Body of pancreas (tissue), 4 donors: Measurements from ENCODE around the gene ASCL3. TPM values are rescaled to one million over a fixed set of nuclear protein-coding genes. Genes with fewer than 3 reads are reported as not detected.

Experiments
- ATAC-seq: fragments of 150-250 bp; one replicate; pipeline ENCODE4 v1.9.1; 2016
- DNase-seq, 4 donors: peaks; one replicate each; pipeline ENCODE4 v3.0.0-alpha.2; 2019
- H3K27ac ChIP-seq, 4 donors: fragments of 200-600 bp; sonication (generic); 1 replicate in 3 of 4; 2 replicates in 1 of 4; pipeline versions ENCODE4 v1.5.1 to v1.6.1; 2016 to 2019; ENCODE audit warnings: mild to moderate bottlenecking in 1 of 4, mixed read lengths in 1 of 4, moderate library complexity in 1 of 4
- H3K27me3 ChIP-seq, 2 donors: fragments of 200-600 bp; sonication (generic); one replicate each; pipeline ENCODE4 v1.6.0; 2016; ENCODE audit warnings: mild to moderate bottlenecking in 1 of 2
- H3K36me3 ChIP-seq, 2 donors: fragments of 200-600 bp; sonication (generic); replicated peaks in 1 of 2; 2 replicates each; pipeline ENCODE4 v1.5.1; 2016; ENCODE audit warnings: low read depth in 2 of 2; ENCODE audit not compliant: insufficient read depth in 1 of 2
- H3K4me1 ChIP-seq: fragments of 200-600 bp; sonication (generic); one replicate; pipeline ENCODE4 v1.6.0; 2016
- H3K4me3 ChIP-seq, 2 donors: fragments of 200-600 bp; sonication (generic); 1 replicate in 1 of 2; 2 replicates in 1 of 2; pipeline ENCODE4 v1.5.1; 2016 to 2019
- H3K9me3 ChIP-seq, 3 donors: fragments of 200-600 bp; sonication (generic); 1 replicate in 2 of 3; 2 replicates in 1 of 3; pipeline ENCODE4 v1.5.1; 2016
- POLR2A ChIP-seq, 3 donors: fragments of 450-650 bp; IDR thresholded peaks; one replicate each; pipeline ENCODE4 v1.6.1; 2016; ENCODE audit warnings: antibody characterized with exemption in 3 of 3, mild to moderate bottlenecking in 2 of 3
- WGBS, 2 donors: methylation state at CpG; one replicate each; pipeline ENCODE4 v1.1.5; 2017; 5-methylcytosine and 5-hydroxymethylcytosine counted together
- intact Hi-C: fragments of 100-400 bp; cut with DNase I; formaldehyde crosslinking; loops from one replicate; pipeline ENCODE4 v1.15.1; 2023
- total RNA-seq, 2 donors: library from RNA; depleted of rRNA; stranded (reverse); fragments of >200 nt; gene quantifications; one replicate each; pipeline ENCODE4 v1.1.0, GENCODE V29; 2016
- TF ChIP-seq, protein P1 (sequence below), 7 experiments: fragments of 450-650 bp in 4 of 7; fragments of 200-600 bp in 3 of 7; sonication (generic) in 3 of 7; IDR thresholded peaks; one replicate each; pipeline ENCODE4 v1.5.1; 2016 to 2019; ENCODE audit warnings: antibody characterized with exemption in 7 of 7

ASCL3 gene
- total RNA-seq, 2 donors from 2014 or later: not detected

DNA sequence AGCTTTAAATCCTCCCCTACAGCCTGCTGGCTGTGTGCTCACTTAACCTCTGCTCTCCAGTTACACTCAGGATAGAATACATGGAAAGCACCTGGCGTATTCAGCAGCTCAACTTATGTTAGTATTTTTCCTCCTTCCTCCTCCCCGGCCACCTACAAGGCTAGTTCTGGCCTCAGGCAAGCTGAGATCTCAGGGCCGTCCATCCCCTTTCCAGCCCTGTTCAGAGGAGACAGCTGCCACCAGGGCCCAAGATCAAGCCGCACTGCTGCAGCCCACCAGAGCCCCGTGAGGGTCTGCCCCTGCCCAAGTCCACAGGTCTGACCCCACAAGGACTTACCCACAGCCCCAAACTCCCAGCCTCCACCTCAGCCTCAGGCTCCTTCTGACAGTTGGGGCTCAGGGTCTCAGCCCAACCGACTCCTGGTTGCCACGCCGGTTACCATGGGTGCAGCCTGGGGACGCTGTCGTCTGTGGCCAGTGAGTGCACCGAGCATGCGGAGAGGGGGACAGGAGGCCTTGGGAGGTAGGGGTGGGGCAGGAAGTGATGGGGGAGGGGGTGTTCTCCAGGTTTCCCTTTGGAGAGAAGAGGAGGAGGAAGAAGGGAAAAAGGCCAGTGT lies 10.1 kb downstream of the ASCL3 start, which contains the start of gene C11orf16:
TSS of gene C11orf16 (minus strand) at position 384 of the 617 bp plus-strand sequence. CDS start 639 bp downstream, outside the sequence.
- Histone ChIP-seq H3K9me3 (no peaks in the 10 kb centered on the region), H3K27me3 (no peaks in the 10 kb centered on the region), H3K4me3 (no peak within 1 kb of the TSS), H3K36me3 (no peaks in the 10 kb centered on the region), H3K27ac (no peak within 1 kb of the TSS), H3K4me1 (no peaks in the 10 kb centered on the region)
- intact Hi-C loops: no loop called here
- DNase-seq (no peak), ATAC-seq (no peak)
- 60 to 76% methylated on average over 9 to 12 of the region's 12 CpGs for WGBS, 2 donors
- TF ChIP-seq POLR2A (IDR thresholded peaks at IDR 0.05): no peak
- TF ChIP-seq, protein P1, sequence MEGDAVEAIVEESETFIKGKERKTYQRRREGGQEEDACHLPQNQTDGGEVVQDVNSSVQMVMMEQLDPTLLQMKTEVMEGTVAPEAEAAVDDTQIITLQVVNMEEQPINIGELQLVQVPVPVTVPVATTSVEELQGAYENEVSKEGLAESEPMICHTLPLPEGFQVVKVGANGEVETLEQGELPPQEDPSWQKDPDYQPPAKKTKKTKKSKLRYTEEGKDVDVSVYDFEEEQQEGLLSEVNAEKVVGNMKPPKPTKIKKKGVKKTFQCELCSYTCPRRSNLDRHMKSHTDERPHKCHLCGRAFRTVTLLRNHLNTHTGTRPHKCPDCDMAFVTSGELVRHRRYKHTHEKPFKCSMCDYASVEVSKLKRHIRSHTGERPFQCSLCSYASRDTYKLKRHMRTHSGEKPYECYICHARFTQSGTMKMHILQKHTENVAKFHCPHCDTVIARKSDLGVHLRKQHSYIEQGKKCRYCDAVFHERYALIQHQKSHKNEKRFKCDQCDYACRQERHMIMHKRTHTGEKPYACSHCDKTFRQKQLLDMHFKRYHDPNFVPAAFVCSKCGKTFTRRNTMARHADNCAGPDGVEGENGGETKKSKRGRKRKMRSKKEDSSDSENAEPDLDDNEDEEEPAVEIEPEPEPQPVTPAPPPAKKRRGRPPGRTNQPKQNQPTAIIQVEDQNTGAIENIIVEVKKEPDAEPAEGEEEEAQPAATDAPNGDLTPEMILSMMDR (IDR thresholded peaks at IDR 0.05): no peak

DNA sequence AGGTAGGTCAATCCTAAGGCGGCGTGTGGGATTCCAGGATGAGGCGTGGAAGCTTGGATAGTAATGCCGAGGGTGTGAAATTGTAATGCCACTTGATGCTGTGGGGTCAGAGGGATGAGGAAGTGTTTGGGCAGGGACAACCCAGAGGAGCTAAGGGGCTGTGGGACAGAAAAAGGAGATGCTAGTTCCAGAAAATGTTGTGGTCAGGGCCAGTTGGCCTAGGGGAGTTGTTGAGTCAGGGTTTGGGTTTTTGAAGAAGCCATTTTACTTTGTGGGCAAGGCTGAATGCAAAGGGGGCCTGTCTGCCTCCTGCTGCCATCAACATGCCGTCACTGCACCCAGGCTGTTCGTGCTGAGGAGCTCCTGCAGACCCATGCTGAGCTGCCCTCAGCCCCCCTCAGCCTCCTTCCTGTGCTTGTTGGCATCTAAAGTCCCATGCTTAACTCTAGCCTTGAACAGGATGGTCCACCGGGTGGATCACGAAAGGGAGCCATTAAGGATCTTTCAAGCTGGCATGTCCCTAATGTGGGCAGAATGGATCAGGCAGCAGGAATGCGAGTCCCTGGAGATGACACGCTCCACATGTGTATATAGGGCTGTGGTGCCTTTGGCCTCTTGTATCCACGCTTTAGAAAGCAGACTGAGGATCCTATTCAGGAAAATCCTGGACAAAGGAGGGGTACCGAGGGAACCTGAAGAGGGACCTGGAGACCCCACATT lies 12.2 kb downstream of the ASCL3 start:
- no peak for DNase-seq
- H3K9me3 ChIP-seq: no peaks in the 10 kb centered on the region
- ATAC-seq: no peak
- WGBS, 2 donors: 89 to 94% methylated on average over 9 to 12 of the region's 12 CpGs
- no peaks in the 10 kb centered on the region for H3K36me3 ChIP-seq
- H3K27ac ChIP-seq: no peak overlapping the region
- TF ChIP-seq, protein P1 (IDR thresholded peaks at IDR 0.05): no peak
- TF ChIP-seq POLR2A (IDR thresholded peaks at IDR 0.05): no peak
- intact Hi-C loops: no loop called here
- no peaks in the 10 kb centered on the region for H3K4me1 ChIP-seq
- no peaks in the 10 kb centered on the region for H3K27me3 ChIP-seq
- no peak overlapping the region for H3K4me3 ChIP-seq

DNA sequence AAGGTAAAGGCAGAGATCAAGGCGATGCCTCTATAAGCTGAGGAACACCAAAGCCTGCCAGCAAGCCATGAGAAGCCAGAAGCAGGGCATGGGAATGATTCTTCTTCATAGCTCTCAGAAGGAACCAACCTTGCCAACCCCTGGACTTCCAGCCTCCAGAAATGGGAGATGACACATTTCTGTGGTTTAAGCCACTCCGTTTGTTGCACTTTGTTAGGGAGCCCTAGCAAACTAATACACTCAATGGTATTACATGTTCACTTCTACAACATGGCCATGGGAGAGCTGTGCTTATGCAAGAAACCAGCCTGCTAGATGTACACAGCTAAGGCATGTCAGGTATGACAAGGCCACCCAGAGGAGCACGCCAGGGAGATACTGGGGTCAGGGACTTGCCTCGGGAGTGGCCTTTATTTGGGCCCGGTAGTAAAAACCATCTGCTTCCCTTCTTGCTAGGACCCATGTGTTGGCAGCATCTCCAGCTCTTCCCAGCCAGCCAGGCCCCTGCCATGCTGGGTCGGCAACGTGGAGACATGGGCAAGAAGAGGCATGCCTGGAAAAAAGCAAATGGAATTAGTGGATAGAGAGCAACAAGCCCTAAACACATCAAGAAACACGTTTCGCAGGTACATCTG lies 13.7 kb downstream of the ASCL3 start:
- Histone ChIP-seq H3K36me3 (no peaks in the 10 kb centered on the region), H3K4me3 (no peak overlapping the region), H3K27ac (no peak overlapping the region), H3K4me1 (no peaks in the 10 kb centered on the region), H3K27me3 (no peaks in the 10 kb centered on the region), H3K9me3 (no peaks in the 10 kb centered on the region)
- ATAC-seq: no peak
- no peak for TF ChIP-seq POLR2A (IDR thresholded peaks at IDR 0.05)
- TF ChIP-seq, protein P1 (IDR thresholded peaks at IDR 0.05): no peak
- no peak for DNase-seq
- 79 to 88% methylated on average over 8 to 9 of the region's 9 CpGs for WGBS, 2 donors
- intact Hi-C loops: no loop called here

GRCh38 chr11:8928205-8928604 lies 14.6 kb downstream of the ASCL3 start:
- Histone ChIP-seq H3K9me3 (no peaks in the 10 kb centered on the region), H3K4me1 (no peaks in the 10 kb centered on the region), H3K4me3 (no peak overlapping the region), H3K27me3 (no peaks in the 10 kb centered on the region), H3K36me3 (no peaks in the 10 kb centered on the region), H3K27ac (no peak overlapping the region)
- no peak for ATAC-seq
- intact Hi-C loops: no loop called here
- WGBS, 2 donors: 90 to 92% methylated on average over 4 of the region's 4 CpGs
- TF ChIP-seq POLR2A (IDR thresholded peaks at IDR 0.05): no peak
- TF ChIP-seq, protein P1 (IDR thresholded peaks at IDR 0.05): no peak
- DNase-seq: no peak
